Body of pancreas (tissue), 4 donors: ENCODE measurements around the gene DESI1. TPM values are rescaled to one million over a fixed set of nuclear protein-coding genes. Genes with fewer than 3 reads are reported as not detected.
A peak's percentile ranks its signal among the peaks of the same experiment; 100 is the strongest.

Experiments
- ATAC-seq: fragments of 150-250 bp; one replicate; pipeline ENCODE4 v1.9.1; 2016
- DNase-seq, 4 donors: peaks; one replicate each; pipeline ENCODE4 v3.0.0-alpha.2; 2019
- H3K27ac ChIP-seq, 4 donors: fragments of 200-600 bp; sonication (generic); 1 replicate in 3 of 4; 2 replicates in 1 of 4; pipeline versions ENCODE4 v1.5.1 to v1.6.1; 2016 to 2019; ENCODE audit warnings: mild to moderate bottlenecking in 1 of 4, mixed read lengths in 1 of 4, moderate library complexity in 1 of 4
- H3K27me3 ChIP-seq, 2 donors: fragments of 200-600 bp; sonication (generic); one replicate each; pipeline ENCODE4 v1.6.0; 2016; ENCODE audit warnings: mild to moderate bottlenecking in 1 of 2
- H3K36me3 ChIP-seq, 2 donors: fragments of 200-600 bp; sonication (generic); replicated peaks in 1 of 2; 2 replicates each; pipeline ENCODE4 v1.5.1; 2016; ENCODE audit warnings: low read depth in 2 of 2; ENCODE audit not compliant: insufficient read depth in 1 of 2
- H3K4me1 ChIP-seq: fragments of 200-600 bp; sonication (generic); one replicate; pipeline ENCODE4 v1.6.0; 2016
- H3K4me3 ChIP-seq, 2 donors: fragments of 200-600 bp; sonication (generic); 1 replicate in 1 of 2; 2 replicates in 1 of 2; pipeline ENCODE4 v1.5.1; 2016 to 2019
- H3K9me3 ChIP-seq, 3 donors: fragments of 200-600 bp; sonication (generic); 1 replicate in 2 of 3; 2 replicates in 1 of 3; pipeline ENCODE4 v1.5.1; 2016
- CTCF ChIP-seq, 7 experiments: fragments of 450-650 bp in 4 of 7; fragments of 200-600 bp in 3 of 7; sonication (generic) in 3 of 7; IDR thresholded peaks; one replicate each; pipeline ENCODE4 v1.5.1; 2016 to 2019; ENCODE audit warnings: antibody characterized with exemption in 7 of 7
- POLR2A ChIP-seq, 3 donors: fragments of 450-650 bp; IDR thresholded peaks; one replicate each; pipeline ENCODE4 v1.6.1; 2016; ENCODE audit warnings: antibody characterized with exemption in 3 of 3, mild to moderate bottlenecking in 2 of 3
- WGBS, 2 donors: methylation state at CpG; one replicate each; pipeline ENCODE4 v1.1.5; 2017; 5-methylcytosine and 5-hydroxymethylcytosine counted together
- intact Hi-C: fragments of 100-400 bp; cut with DNase I; formaldehyde crosslinking; loops from one replicate; pipeline ENCODE4 v1.15.1; 2023
- total RNA-seq, 2 donors: library from RNA; depleted of rRNA; stranded (reverse); fragments of >200 nt; gene quantifications; one replicate each; pipeline ENCODE4 v1.1.0, GENCODE V29; 2016

Gene DESI1
- total RNA-seq, 2 donors from 2014 or later = 11.2 to 17.1 TPM

DNA sequence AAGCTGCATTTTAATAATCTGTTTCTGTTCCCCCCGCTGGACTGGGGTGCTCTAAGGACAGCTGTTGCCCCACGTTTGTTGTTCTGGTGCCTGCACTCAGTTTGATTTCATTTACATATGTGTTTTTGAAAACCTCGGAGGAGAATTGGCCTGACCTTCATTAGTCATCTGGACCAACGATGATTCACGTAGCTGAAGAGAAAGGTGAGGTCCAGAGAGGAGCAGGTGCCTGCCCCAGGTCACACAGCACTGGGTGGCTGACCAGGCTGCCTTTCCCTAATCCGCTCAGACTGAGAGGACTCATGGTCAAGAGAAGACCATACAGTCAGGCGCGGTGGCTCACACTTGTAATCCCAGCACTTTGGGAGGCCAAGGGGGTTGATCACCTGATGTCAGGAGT, 56.3 kb downstream of the DESI1 start:
- Histone ChIP-seq H3K9me3 (no peaks in the 10 kb centered on the region), H3K27me3 (no peaks in the 10 kb centered on the region), H3K4me1 (peaks cover 67% of the 10 kb centered on the region), H3K36me3 (no peaks in the 10 kb centered on the region), H3K27ac (no peak overlapping the region), H3K4me3 (no peak overlapping the region)
- 86 to 93% methylated on average over 8 of the region's 8 CpGs for WGBS, 2 donors
- no peak for DNase-seq
- no peak for ATAC-seq
- intact Hi-C loops = no loop called here
- no peak for TF ChIP-seq CTCF (IDR thresholded peaks at IDR 0.05)
- TF ChIP-seq POLR2A (IDR thresholded peaks at IDR 0.05) = no peak

DNA sequence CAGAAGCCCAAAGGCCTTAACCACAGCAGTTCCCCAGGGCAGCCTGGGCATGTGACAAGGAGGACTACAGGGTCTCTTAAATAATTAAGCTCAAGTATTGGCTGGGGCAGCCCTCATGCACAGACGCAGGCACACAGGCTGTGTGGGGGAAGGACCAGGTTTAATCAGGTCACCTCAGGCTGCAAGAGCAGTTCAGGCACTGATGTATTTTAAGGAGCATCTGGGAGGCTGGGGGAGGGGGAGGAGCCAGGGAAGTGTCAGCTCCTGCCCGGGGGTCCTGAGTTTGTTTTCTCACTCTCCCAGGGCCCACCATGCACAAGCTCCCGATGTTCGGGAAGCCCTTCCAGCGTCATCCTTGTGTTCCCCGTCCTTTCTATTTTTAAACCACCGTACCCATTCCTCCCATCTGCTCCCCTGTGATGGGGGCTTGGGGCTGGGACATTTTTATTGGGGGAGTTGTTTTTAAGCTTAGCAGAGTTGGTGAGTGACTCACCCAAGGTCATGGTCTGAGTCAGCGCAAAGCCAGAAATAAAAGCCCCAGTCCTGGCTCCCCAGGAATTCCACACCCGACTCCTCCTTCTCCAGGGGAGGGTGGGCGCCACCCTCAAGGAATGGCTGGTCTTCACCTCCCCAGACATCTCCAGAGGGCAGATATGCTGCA, 57.7 kb downstream of the DESI1 start:
- WGBS, 2 donors = 59 to 64% methylated on average over 9 to 10 of the region's 10 CpGs
- H3K27ac ChIP-seq = no peak overlapping the region

GRCh38 chr22:41562461-41562860, 58.4 kb downstream of the DESI1 start:
- Histone ChIP-seq H3K4me3 (no peak overlapping the region), H3K4me1 (peaks cover 61% of the 10 kb centered on the region), H3K27ac (peak overlapping the region in 3 of 4 donors; percentile 71 to 82 (median 81)), H3K9me3 (no peaks in the 10 kb centered on the region), H3K27me3 (no peaks in the 10 kb centered on the region), H3K36me3 (no peaks in the 10 kb centered on the region)
- no peak for DNase-seq
- TF ChIP-seq CTCF (IDR thresholded peaks at IDR 0.05) = no peak
- TF ChIP-seq POLR2A (IDR thresholded peaks at IDR 0.05) = no peak
- no peak for ATAC-seq
- WGBS, 2 donors = 80 to 87% methylated on average over 2 to 4 of the region's 4 CpGs
- intact Hi-C loops = no loop called here

More for the DNA sequence above, 57.7 kb downstream of the DESI1 start:
- DNase-seq (peak in 2 of 4 donors; percentile 30 to 47), ATAC-seq (no peak)
- TF ChIP-seq POLR2A (IDR thresholded peaks at IDR 0.05) = no peak
- no peak for TF ChIP-seq CTCF (IDR thresholded peaks at IDR 0.05)
- intact Hi-C loops = no loop called here
- no peaks in the 10 kb centered on the region for H3K36me3 ChIP-seq
- H3K27me3 ChIP-seq = no peaks in the 10 kb centered on the region
- H3K4me1 ChIP-seq = peaks cover 54% of the 10 kb centered on the region
- no peaks in the 10 kb centered on the region for H3K9me3 ChIP-seq
- H3K4me3 ChIP-seq = no peak overlapping the region

DNA sequence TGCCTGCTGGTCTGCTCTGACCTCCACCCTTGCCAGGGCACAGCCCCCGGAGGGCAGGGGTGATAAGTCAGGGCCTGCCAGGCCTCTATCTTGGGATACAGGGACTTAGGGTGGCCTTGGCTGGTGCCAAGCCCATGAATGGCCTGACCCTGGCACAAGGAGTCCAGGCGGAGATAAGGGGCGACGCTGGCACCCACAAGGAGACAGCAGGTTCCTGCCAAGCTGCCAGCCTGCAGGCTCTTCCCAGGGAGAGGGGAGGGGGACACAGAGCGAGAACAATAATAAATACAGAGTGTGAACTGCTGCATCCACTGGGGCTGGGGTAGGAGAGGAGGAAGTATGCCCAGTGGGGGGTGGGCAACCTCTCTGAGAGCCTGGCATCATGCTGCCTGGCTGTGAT, 59.1 kb downstream of the DESI1 start:
- WGBS, 2 donors = 19 to 34% methylated on average over 5 of the region's 5 CpGs
- peaks cover 65% of the 10 kb centered on the region for H3K4me1 ChIP-seq
- H3K9me3 ChIP-seq = no peaks in the 10 kb centered on the region
- DNase-seq (peak; percentile 70 to 83 (median 76)), ATAC-seq (peak; percentile 62)
- TF ChIP-seq POLR2A (IDR thresholded peaks at IDR 0.05) = peak in 2 of 3 donors; percentile 19 to 23
- no peak for TF ChIP-seq CTCF (IDR thresholded peaks at IDR 0.05)
- no peak overlapping the region for H3K4me3 ChIP-seq
- H3K36me3 ChIP-seq = no peaks in the 10 kb centered on the region
- H3K27me3 ChIP-seq = no peaks in the 10 kb centered on the region
- intact Hi-C loops = no loop called here
- H3K27ac ChIP-seq = peak overlapping the region; percentile 71 to 82 (median 78)

- no peak for TF ChIP-seq POLR2A (IDR thresholded peaks at IDR 0.05)
- no peak for TF ChIP-seq CTCF (IDR thresholded peaks at IDR 0.05)
- WGBS, 2 donors = 29 to 59% methylated on average over 3 to 10 of the region's 10 CpGs
- Histone ChIP-seq H3K4me1 (peaks cover 69% of the 10 kb centered on the region), H3K36me3 (no peaks in the 10 kb centered on the region), H3K27me3 (no peaks in the 10 kb centered on the region), H3K9me3 (no peaks in the 10 kb centered on the region), H3K4me3 (peak overlapping the region in 1 of 2 donors; percentile 34), H3K27ac (peak overlapping the region; percentile 71 to 82 (median 78))
- intact Hi-C loops = no loop called here
- peak; percentile 36 for ATAC-seq
- peak in 3 of 4 donors; percentile 29 to 43 (median 38) for DNase-seq
Measured at GRCh38 chr22:41561335-41561734, 59.5 kb downstream of the DESI1 start.
